NCI-H2081 (cell line): Measurements from ENCODE around the gene KIF6.

Experiments
- DNase-seq, 2 experiments: peaks; one replicate each; lab custom pipeline; 2025; lab: John Stamatoyannopoulos, UW

The KIF6 gene

GRCh38 chr6:39665861-39666260, 59.3 kb downstream of the KIF6 start:
- no peak for DNase-seq

DNA sequence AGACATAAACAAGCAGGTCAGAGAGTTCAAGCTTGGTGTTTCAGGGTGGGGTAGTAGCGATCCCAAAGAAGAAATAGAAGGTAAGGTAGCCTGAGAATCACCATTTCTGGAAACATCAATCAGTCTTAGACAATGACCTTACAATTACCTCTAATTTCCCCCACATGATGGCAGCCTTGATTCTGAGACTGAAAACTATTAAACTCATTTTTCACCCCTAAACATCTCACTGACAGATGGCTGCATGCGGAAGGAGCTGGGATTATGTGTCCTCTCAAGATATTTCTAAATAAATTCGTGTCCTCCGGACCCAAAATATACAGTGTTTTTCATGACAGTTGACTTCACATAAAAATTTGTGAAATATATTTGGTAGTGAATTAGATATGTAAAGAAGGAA, 61.0 kb downstream of the KIF6 start:
- DNase-seq = no peak

DNA sequence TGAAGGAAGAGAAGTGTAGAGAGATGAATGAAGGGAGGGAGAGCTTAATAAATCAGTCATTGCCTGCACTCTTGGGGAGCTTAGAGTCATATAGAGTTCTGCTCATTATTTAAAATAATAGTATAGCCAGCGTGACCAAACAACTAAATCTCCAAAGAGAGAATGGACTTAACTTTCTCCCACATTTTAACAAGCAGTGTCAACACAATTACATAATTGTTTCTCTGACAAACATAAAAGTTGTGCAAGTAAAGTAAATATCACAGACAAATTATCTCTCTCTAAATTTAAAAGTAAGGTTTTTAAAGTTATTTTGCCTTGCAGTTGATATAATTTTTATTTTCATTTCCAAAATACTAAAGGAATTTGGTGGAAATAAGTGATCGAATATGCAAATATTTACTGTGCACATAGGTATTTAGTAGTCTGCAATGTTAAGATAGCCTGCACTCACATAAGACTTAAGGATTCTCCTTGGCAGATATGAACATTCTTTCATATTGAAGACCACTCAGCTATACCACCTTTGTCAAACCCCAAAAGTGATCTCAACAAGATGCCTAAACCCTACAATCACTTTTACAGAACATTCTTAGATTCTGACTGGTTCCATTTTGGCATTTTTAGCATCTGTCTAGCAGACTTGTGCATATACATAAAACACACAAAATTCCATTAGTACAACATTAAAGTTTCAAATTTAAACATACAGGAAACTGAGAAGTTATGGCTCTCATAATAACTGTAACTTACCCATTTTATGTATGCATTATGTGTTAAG, 67.7 kb downstream of the KIF6 start:
- DNase-seq = no peak

DNA sequence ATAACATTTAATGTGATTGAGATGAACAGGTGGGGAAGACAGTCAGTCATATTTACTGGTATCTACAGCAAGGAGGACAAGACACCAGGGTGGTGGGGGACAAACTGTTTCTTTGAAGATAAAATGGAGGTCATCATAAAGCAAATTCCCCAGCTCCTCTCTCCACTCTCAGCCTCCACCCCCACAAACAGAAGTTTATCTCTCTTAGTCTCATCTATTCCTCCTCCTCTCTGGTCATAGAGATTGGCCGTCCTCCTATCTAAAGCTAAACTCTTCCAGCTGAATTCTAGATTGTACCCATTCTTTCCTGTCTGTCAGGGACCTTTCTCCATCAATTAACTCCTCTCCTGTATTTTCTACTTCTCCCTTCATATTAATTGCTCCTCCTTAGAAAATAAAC, 71.1 kb downstream of the KIF6 start:
- DNase-seq = no peak

DNA sequence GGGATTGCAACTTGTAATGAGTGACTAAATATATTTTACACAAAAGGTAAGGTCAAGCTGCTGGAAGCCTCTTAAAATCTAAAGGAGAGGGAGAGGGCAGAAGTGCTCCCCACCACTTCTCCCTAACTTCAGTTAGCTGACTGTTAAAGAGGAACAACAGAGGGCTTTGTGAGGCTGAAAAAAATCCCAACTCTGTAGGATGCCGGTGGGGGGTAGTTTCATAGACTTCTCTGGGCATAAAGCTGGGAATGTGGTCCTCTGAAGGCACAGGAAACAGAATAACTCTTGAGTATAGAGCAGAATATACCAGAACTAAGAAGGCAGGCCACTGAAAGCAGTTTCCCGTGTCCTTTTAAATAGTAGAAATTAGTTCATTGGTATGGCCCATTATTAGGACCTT, 71.6 kb downstream of the KIF6 start:
- DNase-seq = no peak

DNA sequence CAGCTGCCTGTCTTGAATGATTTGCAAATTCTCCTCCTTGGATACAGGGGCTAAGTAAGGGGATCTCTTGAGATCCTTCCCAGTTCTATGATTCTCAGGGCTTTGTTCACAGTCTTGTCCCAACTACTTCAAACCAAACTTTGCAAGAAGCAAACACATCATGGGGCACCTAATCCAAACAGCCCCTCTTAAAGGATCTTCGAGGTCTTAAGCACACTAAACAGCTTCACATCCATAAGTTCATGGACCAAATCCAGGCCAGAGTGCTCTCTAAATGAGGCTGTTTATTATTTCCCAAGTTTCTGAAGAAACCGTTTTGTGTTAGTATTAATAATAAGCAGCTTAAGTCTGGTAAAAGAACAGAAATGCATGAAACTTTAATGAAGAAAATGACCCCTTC, 75.2 kb downstream of the KIF6 start:
- DNase-seq = no peak

GRCh38 chr6:39646751-39647420, 78.3 kb downstream of the KIF6 start:
- DNase-seq = no peak

GRCh38 chr6:39642270-39642669, 82.9 kb downstream of the KIF6 start:
- no peak for DNase-seq

- no peak for DNase-seq
Measured at GRCh38 chr6:39638126-39638822, 86.9 kb downstream of the KIF6 start.

DNA sequence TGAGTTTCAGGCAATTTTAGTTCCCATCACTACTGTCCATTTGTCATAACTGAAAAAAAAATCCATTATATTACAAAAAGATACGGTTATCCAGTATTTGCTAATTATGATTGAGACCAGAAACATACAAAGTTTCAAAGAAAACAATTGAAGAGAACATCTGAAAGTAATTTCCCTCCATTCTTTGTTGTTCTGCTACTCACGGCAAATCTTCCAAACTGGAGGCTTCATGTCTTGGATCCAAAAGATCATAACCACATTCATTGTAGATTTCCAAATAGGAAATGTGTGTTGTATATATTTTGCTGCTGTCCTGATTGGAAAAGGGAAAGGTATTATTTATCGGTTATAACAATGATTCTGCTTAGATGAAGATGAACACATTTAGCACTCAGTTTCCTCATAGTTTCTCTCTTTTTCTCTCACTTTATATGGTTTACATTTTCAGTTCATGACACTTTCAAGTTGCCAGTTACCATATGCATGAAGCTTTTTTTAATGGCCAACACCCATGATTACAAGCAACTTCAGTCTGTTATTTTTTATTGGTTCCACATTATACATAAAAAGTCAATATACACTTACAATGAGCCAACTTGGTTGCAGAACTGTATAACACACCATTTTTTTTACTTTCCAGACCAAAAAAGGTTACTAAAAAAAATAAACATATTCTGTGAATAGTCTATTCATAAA, 90.4 kb downstream of the KIF6 start:
- no peak for DNase-seq

DNA sequence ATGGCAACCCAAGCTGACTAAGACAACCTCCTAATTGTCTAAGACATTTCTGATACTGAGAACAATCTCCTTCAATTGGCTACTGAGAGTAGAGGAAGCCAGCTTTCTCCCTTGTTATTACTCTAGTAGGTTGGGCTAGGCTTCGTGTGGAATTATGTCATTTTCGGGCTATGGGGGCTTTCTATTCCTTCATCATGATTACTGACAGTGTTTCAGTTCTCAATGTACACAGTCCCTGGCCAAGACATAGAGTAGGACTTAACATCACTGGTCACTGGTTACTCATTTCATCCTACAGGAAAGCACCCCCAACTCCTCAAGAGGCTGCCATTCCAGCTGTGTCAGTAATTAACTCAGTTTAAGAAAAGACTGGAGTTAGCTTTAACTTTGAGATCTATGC, 100.0 kb downstream of the KIF6 start:
- DNase-seq = no peak

- DNase-seq = no peak
Measured at GRCh38 chr6:39623750-39624149, 101.5 kb downstream of the KIF6 start.

GRCh38 chr6:39617520-39617919, 107.7 kb downstream of the KIF6 start:
- no peak for DNase-seq

GRCh38 chr6:39617026-39617425, 108.2 kb downstream of the KIF6 start:
- DNase-seq = no peak

GRCh38 chr6:39615622-39616021, 109.6 kb downstream of the KIF6 start:
- no peak for DNase-seq

GRCh38 chr6:39614393-39614950, 110.7 kb downstream of the KIF6 start:
- no peak for DNase-seq

GRCh38 chr6:39610221-39610620, 115.0 kb downstream of the KIF6 start:
- peak in 1 of 2 experiments; percentile 0 for DNase-seq

DNA sequence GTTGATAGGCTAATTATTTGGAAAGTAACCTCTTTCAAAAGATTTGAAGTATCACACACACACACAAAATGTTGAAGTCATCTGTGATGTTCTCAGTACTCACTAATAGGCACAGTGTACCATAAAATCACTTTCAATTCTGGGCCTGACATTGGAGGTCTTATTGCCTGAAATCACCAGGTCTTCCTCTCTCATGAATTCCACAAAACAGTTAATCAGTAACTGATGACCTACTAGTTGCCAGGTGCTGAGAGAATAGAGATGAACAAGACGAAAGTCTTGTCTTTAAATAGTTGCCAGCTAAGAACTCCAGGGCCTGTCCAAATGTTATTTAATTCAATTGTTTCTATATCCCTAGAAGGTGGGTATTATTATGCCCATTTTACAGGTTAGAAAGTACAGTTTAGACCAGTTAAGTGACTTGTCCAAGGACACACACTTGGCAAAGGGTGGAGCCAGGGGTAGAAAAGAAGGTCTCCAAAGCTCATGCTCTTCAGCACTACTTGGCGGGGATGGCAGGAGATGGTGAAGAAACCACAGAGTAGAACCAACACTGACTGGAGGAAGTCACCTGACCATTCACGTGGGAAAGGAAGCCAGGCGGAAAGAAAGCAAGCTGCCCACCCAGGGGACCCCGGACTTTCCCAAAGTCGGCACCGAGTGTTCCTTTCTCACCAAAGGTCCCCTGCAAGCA, 116.4 kb downstream of the KIF6 start:
- DNase-seq = no peak

DNA sequence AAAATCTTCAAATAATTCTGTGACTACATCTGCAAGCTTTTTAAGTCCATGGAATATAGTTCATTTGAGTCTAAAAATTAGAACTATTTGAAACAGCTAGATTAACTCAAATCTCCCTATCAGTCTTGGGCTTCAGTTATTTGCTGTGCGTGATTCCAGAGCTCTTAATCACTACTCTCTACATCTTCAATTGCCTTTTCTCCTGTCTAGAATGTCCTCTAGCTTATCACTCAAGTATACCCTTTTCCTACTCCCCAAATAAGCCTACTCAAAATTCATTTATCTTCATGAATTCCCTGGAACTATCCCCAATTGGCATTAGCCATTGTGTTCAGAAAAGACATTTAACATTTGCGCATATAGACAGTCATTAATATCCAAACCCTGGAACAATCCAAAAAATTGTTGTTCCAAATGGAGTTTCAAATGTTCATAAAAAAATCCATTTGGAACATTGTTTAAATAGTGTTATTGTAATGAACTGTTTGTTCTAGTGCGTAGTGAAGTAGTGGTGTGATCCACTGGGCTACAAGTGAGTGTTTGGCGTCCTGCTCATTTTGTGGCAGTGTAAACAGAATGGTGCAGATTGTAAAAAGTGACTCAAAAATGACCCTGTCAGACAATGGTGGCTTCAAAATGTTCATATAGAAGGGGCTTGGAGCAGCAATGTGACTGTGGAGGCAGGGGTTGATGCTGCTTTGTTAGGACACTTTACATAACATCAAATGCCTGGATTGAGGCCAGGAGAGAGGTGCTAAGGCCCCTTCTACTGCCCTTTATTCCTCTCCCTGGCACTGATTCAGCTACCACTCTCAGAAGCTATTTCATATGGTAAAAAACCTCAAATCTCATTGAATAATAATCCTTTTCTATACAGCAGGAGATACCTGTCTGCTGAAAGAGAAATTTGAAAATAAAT, 122.3 kb downstream of the KIF6 start:
- peak; percentile 76 to 86 for DNase-seq

- peak; percentile 7 to 44 for DNase-seq
Measured at GRCh38 chr6:39599973-39600372, 125.2 kb downstream of the KIF6 start.
